ENCODE data around the gene EFTUD2. TPM values are rescaled to one million over a fixed set of nuclear protein-coding genes. Genes with fewer than 3 reads are reported as not detected.
A peak's percentile ranks its signal among the peaks of the same experiment; 100 is the strongest.

Gene EFTUD2
- total RNA-seq, 1 experiment from 2014 or later: 162 TPM

DNA sequence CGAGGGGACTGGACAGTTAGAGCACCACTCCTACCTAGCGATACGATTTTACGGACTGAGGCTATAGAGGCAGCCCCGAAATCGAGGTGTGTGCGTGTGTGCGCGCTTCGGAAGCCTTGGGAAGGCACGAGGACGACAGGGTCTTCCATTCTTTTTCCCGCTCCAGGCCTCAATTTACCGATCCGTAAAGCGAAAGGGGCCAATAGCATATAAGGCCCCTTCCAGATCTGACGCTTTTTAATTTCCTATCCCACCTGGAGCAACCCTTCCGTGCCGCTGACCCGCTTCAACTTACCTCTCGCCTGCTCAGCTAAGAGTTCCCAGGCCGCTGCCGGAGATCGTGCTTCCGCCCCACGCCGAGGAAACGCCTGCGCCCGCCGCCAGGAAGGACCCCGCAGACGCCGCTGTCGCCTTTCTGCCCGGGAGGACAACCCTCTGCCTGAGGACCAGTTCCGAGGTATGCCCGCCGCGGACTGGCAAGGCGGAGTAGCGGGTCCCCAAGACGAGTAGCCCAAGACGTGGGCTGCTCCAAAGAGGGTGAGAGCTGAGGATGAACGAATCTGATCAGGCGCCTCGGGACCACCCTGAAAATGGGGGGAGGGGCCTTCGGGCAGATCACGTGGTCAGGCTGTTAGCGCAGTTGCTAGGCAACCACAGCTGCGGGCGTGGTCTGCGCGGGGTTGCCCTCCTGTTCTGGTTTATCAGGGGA is at the start of gene EFTUD2 (continued):
- TF ChIP-seq ZNF671 (CRISPR knock-in tag; IDR thresholded peaks at IDR 0.05) (no peak), OVOL2 (CRISPR knock-in tag; IDR thresholded peaks at IDR 0.05; ENCODE audit: borderline replicate concordance) (no peak), ELF4 (CRISPR knock-in tag; IDR thresholded peaks at IDR 0.05; ENCODE audit: low read depth) (no peak), SMAD3 (CRISPR knock-in tag; IDR thresholded peaks at IDR 0.05; ENCODE audit: borderline replicate concordance) (peak; percentile 72; the same call in 1 of the 2 replicates), FOXJ3 (CRISPR knock-in tag; IDR thresholded peaks at IDR 0.05; ENCODE audit: borderline replicate concordance) (no peak), GRHL2 (CRISPR knock-in tag; IDR thresholded peaks at IDR 0.05; ENCODE audit: insufficient replicate concordance, severe bottlenecking) (no peak), MYBL2 (CRISPR knock-in tag; IDR thresholded peaks at IDR 0.05) (0 out of 2 replicates have a peak, but pooled peaks have one; percentile 76), SOX15 (CRISPR knock-in tag; IDR thresholded peaks at IDR 0.05) (no peak), NFYB (CRISPR knock-in tag; conservative IDR thresholded peaks at IDR 0.05; ENCODE audit: low read depth) (no peak), GTF2I (CRISPR knock-in tag; conservative IDR thresholded peaks at IDR 0.05) (no peak), SP1 (CRISPR knock-in tag; conservative IDR thresholded peaks at IDR 0.05) (peak; percentile 98)
- TF ChIP-seq, protein P1, sequence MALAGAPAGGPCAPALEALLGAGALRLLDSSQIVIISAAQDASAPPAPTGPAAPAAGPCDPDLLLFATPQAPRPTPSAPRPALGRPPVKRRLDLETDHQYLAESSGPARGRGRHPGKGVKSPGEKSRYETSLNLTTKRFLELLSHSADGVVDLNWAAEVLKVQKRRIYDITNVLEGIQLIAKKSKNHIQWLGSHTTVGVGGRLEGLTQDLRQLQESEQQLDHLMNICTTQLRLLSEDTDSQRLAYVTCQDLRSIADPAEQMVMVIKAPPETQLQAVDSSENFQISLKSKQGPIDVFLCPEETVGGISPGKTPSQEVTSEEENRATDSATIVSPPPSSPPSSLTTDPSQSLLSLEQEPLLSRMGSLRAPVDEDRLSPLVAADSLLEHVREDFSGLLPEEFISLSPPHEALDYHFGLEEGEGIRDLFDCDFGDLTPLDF (CRISPR knock-in tag; IDR thresholded peaks at IDR 0.05): no peak
- TF ChIP-seq, protein P2, sequence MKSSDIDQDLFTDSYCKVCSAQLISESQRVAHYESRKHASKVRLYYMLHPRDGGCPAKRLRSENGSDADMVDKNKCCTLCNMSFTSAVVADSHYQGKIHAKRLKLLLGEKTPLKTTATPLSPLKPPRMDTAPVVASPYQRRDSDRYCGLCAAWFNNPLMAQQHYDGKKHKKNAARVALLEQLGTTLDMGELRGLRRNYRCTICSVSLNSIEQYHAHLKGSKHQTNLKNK (CRISPR knock-in tag; IDR thresholded peaks at IDR 0.05): no peak
- TF ChIP-seq, protein P3, sequence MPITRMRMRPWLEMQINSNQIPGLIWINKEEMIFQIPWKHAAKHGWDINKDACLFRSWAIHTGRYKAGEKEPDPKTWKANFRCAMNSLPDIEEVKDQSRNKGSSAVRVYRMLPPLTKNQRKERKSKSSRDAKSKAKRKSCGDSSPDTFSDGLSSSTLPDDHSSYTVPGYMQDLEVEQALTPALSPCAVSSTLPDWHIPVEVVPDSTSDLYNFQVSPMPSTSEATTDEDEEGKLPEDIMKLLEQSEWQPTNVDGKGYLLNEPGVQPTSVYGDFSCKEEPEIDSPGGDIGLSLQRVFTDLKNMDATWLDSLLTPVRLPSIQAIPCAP (CRISPR knock-in tag; IDR thresholded peaks at IDR 0.05): no peak
- TF ChIP-seq, protein P4, sequence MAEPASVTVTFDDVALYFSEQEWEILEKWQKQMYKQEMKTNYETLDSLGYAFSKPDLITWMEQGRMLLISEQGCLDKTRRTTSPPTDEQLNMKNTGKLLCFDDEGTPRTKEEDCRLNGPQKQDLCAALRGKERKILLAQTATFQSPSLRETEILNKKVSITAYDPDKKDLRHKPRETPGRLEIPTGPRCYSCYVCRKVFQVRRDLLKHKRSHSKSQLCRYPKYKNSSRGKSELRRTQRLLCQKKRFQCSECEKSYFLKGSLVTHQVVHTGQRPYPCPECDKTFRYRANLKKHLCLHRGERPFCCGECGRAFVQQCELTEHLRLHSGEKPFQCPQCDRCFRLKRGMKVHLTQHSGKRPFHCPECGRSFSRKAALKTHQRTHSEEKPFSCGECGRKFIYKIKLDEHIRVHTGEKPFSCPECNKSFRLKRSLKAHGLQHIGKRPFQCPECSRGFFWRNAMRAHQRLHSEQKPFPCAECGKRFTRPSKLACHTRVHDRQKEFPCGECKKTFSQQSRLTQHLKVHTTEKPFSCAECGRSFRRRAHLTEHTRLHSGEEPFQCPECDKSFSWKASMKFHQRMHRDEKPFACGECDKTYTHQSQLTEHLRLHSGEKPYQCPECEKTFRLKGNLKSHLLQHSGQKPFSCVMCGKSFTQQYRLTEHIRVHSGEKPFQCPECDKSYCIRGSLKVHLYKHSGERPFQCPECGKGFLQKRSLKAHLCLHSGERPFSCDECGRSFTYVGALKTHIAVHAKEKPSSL (CRISPR knock-in tag; conservative IDR thresholded peaks at IDR 0.05): no peak

DNA sequence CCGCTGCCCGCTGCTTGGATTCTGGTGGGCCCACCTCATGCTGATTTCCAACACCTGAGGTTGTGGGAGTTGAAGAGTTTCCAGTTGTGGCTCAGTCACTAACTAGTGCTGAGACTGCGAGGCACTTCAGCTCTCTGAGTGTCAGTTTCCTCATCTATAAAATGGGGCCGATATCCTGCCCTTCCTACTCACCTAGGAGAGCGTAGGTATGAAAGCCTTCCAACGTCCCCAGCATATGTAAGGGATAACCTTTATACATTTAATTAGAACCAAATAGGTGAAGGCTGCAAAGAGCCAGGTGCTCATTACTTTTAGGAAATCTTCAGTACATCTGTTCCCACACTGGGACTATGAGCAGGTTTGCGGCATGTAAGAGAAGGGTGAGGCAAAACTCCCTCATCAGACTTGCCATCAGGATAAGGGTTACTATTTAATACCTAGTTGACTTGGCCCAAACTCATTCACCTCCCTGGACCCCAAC is 49.1 kb upstream of the EFTUD2 start:
- H3K27me3 Mint-ChIP-seq (ENCODE audit: low read depth): no peaks in the 10 kb centered on the region; the same call in none of the 2 replicates
- ATAC-seq (no peak), DNase-seq (ENCODE audit: low spot score) (no peak)
- H3K4me3 Mint-ChIP-seq: peak overlapping the region; percentile 95
- peaks cover 17% of the 10 kb centered on the region for H3K4me1 Mint-ChIP-seq
- ChIA-PET POLR2A (no interaction called here), CTCF (interaction anchor here (1.8 kb wide), 1 partner anchor 28 kb away, joined by 14 read pairs; no protein-coding TSS in a partner anchor)
- H3K27ac Mint-ChIP-seq: no peak overlapping the region
- peaks cover 19% of the 10 kb centered on the region for H3K36me3 Mint-ChIP-seq
- no peaks in the 10 kb centered on the region for H3K9me3 Mint-ChIP-seq
- TF ChIP-seq ZNF263 (CRISPR knock-in tag; IDR thresholded peaks at IDR 0.05; ENCODE audit: low read depth) (no peak), NR1H2 (CRISPR knock-in tag; IDR thresholded peaks at IDR 0.05) (no peak), SMAD3 (CRISPR knock-in tag; IDR thresholded peaks at IDR 0.05; ENCODE audit: borderline replicate concordance) (no peak), ZNF671 (CRISPR knock-in tag; IDR thresholded peaks at IDR 0.05) (no peak), MYBL2 (CRISPR knock-in tag; IDR thresholded peaks at IDR 0.05) (no peak), MXD4 (CRISPR knock-in tag; IDR thresholded peaks at IDR 0.05; ENCODE audit: borderline replicate concordance) (no peak), CREB1 (CRISPR knock-in tag; IDR thresholded peaks at IDR 0.05) (no peak), HMGA2 (CRISPR knock-in tag; IDR thresholded peaks at IDR 0.05) (no peak), ZNF232 (CRISPR knock-in tag; IDR thresholded peaks at IDR 0.05) (no peak), OVOL2 (CRISPR knock-in tag; IDR thresholded peaks at IDR 0.05; ENCODE audit: borderline replicate concordance) (no peak)
- TF ChIP-seq, protein P5, sequence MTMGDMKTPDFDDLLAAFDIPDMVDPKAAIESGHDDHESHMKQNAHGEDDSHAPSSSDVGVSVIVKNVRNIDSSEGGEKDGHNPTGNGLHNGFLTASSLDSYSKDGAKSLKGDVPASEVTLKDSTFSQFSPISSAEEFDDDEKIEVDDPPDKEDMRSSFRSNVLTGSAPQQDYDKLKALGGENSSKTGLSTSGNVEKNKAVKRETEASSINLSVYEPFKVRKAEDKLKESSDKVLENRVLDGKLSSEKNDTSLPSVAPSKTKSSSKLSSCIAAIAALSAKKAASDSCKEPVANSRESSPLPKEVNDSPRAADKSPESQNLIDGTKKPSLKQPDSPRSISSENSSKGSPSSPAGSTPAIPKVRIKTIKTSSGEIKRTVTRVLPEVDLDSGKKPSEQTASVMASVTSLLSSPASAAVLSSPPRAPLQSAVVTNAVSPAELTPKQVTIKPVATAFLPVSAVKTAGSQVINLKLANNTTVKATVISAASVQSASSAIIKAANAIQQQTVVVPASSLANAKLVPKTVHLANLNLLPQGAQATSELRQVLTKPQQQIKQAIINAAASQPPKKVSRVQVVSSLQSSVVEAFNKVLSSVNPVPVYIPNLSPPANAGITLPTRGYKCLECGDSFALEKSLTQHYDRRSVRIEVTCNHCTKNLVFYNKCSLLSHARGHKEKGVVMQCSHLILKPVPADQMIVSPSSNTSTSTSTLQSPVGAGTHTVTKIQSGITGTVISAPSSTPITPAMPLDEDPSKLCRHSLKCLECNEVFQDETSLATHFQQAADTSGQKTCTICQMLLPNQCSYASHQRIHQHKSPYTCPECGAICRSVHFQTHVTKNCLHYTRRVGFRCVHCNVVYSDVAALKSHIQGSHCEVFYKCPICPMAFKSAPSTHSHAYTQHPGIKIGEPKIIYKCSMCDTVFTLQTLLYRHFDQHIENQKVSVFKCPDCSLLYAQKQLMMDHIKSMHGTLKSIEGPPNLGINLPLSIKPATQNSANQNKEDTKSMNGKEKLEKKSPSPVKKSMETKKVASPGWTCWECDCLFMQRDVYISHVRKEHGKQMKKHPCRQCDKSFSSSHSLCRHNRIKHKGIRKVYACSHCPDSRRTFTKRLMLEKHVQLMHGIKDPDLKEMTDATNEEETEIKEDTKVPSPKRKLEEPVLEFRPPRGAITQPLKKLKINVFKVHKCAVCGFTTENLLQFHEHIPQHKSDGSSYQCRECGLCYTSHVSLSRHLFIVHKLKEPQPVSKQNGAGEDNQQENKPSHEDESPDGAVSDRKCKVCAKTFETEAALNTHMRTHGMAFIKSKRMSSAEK (CRISPR knock-in tag; IDR thresholded peaks at IDR 0.05; ENCODE audit: borderline replicate concordance): no peak
- TF ChIP-seq, protein P6, sequence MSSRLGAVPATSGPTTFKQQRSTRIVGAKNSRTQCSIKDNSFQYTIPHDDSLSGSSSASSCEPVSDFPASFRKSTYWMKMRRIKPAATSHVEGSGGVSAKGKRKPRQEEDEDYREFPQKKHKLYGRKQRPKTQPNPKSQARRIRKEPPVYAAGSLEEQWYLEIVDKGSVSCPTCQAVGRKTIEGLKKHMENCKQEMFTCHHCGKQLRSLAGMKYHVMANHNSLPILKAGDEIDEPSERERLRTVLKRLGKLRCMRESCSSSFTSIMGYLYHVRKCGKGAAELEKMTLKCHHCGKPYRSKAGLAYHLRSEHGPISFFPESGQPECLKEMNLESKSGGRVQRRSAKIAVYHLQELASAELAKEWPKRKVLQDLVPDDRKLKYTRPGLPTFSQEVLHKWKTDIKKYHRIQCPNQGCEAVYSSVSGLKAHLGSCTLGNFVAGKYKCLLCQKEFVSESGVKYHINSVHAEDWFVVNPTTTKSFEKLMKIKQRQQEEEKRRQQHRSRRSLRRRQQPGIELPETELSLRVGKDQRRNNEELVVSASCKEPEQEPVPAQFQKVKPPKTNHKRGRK (CRISPR knock-in tag; IDR thresholded peaks at IDR 0.05; ENCODE audit: borderline replicate concordance): no peak
- TF ChIP-seq, protein P7, sequence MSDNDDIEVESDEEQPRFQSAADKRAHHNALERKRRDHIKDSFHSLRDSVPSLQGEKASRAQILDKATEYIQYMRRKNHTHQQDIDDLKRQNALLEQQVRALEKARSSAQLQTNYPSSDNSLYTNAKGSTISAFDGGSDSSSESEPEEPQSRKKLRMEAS (CRISPR knock-in tag; IDR thresholded peaks at IDR 0.05): no peak

Data from WTC11 (cell line).